ENCODE results near the gene PKNOX2.

The PKNOX2 gene

GRCh38 chr11:125290263-125290662 is 125.7 kb downstream of the PKNOX2 start:
- Histone ChIP-seq H3K4me3 (ENCODE audit: low read length) (no peak overlapping the region), H3K36me3 (ENCODE audit: insufficient read depth, low read length) (no peaks in the 10 kb centered on the region), H3K9ac (ENCODE audit: low read depth, low read length) (no peak overlapping the region), H3K9me3 (ENCODE audit: insufficient read depth, low read depth, low read length) (no peaks in the 10 kb centered on the region), H3K27me3 (ENCODE audit: insufficient read depth, low read length) (no peaks in the 10 kb centered on the region), H3K27ac (ENCODE audit: low read depth, low read length) (no peak overlapping the region), H3K4me1 (ENCODE audit: insufficient read depth, low read length) (peaks cover 13% of the 10 kb centered on the region; the same call in 1 of the 2 replicates)
- 86% methylated on average over 5 of the region's 5 CpGs for WGBS

- Histone ChIP-seq H3K9me3 (ENCODE audit: insufficient read depth, low read depth, low read length) (no peaks in the 10 kb centered on the region), H3K9ac (ENCODE audit: low read depth, low read length) (no peak overlapping the region), H3K4me1 (ENCODE audit: insufficient read depth, low read length) (peaks cover 10% of the 10 kb centered on the region; the same call in 1 of the 2 replicates), H3K27me3 (ENCODE audit: insufficient read depth, low read length) (no peaks in the 10 kb centered on the region), H3K36me3 (ENCODE audit: insufficient read depth, low read length) (no peaks in the 10 kb centered on the region), H3K27ac (ENCODE audit: low read depth, low read length) (no peak overlapping the region), H3K4me3 (ENCODE audit: low read length) (no peak overlapping the region)
- 94% methylated on average over 6 of the region's 6 CpGs for WGBS
Observed at GRCh38 chr11:125292100-125292499, 127.5 kb downstream of the PKNOX2 start.

DNA sequence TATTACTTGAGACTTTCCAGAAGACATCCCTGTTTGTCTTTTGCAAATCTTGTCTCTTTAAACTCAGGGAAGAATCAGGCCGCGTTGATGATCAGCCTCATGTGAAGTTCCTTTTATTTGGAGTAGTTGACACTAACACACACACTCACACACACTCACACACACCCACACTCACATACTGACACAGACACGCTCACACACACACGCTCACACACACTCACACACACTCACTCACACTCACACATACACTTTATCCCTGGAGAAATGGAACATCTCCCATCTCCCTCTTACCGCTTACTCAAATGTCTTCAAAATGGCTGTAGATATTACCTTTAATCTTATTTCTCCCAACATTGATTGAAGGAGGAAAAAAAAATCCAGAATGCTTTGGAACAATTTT is 129.0 kb downstream of the PKNOX2 start:
- no peak overlapping the region for H3K9ac ChIP-seq (ENCODE audit: low read depth, low read length)
- H3K4me3 ChIP-seq (ENCODE audit: low read length) = no peak overlapping the region
- H3K27me3 ChIP-seq (ENCODE audit: insufficient read depth, low read length) = no peaks in the 10 kb centered on the region
- H3K36me3 ChIP-seq (ENCODE audit: insufficient read depth, low read length) = no peaks in the 10 kb centered on the region
- no peak overlapping the region for H3K27ac ChIP-seq (ENCODE audit: low read depth, low read length)
- WGBS = 90% methylated on average over 5 of the region's 5 CpGs
- H3K9me3 ChIP-seq (ENCODE audit: insufficient read depth, low read depth, low read length) = no peaks in the 10 kb centered on the region
- H3K4me1 ChIP-seq (ENCODE audit: insufficient read depth, low read length) = no peaks in the 10 kb centered on the region

DNA sequence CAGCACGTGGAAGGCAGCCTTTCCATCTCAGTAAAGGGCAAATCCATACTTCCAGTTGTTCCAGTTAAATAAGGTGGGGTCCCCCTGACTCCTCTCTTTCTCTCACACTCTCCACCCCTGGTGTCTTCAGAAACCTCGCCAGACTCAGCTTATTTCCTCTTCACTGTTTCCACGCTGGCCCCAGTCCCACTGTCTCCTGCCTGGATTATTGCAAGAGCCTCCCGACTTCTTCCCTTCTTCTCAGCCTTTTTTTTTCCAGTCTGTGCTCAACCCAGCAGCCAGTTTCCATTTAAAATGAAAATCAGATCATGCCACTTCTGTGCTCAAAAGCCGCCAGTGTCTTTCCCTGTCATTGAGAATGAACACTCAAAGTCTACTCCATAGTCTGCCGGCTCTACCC is 131.4 kb downstream of the PKNOX2 start:
- no peak overlapping the region for H3K4me3 ChIP-seq (ENCODE audit: low read length)
- H3K27ac ChIP-seq (ENCODE audit: low read depth, low read length) = no peak overlapping the region
- H3K4me1 ChIP-seq (ENCODE audit: insufficient read depth, low read length) = no peaks in the 10 kb centered on the region
- no peaks in the 10 kb centered on the region for H3K9me3 ChIP-seq (ENCODE audit: insufficient read depth, low read depth, low read length)
- H3K27me3 ChIP-seq (ENCODE audit: insufficient read depth, low read length) = no peaks in the 10 kb centered on the region
- no peak overlapping the region for H3K9ac ChIP-seq (ENCODE audit: low read depth, low read length)
- no peaks in the 10 kb centered on the region for H3K36me3 ChIP-seq (ENCODE audit: insufficient read depth, low read length)
- WGBS = 92% methylated on average over 6 of the region's 6 CpGs

DNA sequence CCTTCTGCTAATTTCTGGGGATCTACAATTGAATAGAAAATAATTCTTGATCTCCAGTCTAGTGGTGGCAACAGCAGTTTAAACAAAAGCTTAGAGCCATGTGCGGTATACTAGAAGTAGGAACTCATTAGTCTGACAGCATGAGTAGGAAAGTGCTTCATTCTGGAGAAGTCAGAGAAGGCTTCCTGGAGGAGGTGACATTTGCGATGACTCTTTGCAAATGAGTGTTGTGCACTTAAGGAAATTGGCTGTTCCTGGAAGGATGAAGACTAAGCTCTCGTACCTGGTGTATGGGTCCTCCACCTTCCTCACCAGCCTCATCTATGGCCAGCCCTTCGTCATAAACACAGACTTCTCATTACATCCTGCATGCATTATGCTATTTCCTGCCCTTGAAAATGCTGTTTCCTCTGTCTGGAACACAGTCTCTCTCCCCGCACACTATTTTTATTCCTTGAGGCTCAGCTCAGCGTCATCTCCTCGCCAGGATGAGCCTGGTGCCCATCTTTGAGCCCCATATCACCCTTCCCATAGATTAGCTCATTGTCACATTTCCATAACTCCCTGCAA is 132.9 kb downstream of the PKNOX2 start:
- Histone ChIP-seq H3K4me3 (ENCODE audit: low read length) (no peak overlapping the region), H3K9me3 (ENCODE audit: insufficient read depth, low read depth, low read length) (no peaks in the 10 kb centered on the region), H3K9ac (ENCODE audit: low read depth, low read length) (no peak overlapping the region), H3K27ac (ENCODE audit: low read depth, low read length) (no peak overlapping the region), H3K4me1 (ENCODE audit: insufficient read depth, low read length) (no peaks in the 10 kb centered on the region), H3K27me3 (ENCODE audit: insufficient read depth, low read length) (no peaks in the 10 kb centered on the region), H3K36me3 (ENCODE audit: insufficient read depth, low read length) (no peaks in the 10 kb centered on the region)
- 94% methylated on average over 7 of the region's 7 CpGs for WGBS

- H3K9me3 ChIP-seq (ENCODE audit: insufficient read depth, low read depth, low read length) = no peaks in the 10 kb centered on the region
- no peak overlapping the region for H3K9ac ChIP-seq (ENCODE audit: low read depth, low read length)
- H3K27me3 ChIP-seq (ENCODE audit: insufficient read depth, low read length) = no peaks in the 10 kb centered on the region
- H3K4me3 ChIP-seq (ENCODE audit: low read length) = no peak overlapping the region
- 87% methylated on average over 8 of the region's 8 CpGs for WGBS
- H3K4me1 ChIP-seq (ENCODE audit: insufficient read depth, low read length) = no peaks in the 10 kb centered on the region
- H3K27ac ChIP-seq (ENCODE audit: low read depth, low read length) = no peak overlapping the region
- no peaks in the 10 kb centered on the region for H3K36me3 ChIP-seq (ENCODE audit: insufficient read depth, low read length)
Observed at GRCh38 chr11:125299061-125299615, 134.6 kb downstream of the PKNOX2 start.

- Histone ChIP-seq H3K4me1 (ENCODE audit: insufficient read depth, low read length) (no peaks in the 10 kb centered on the region), H3K9ac (ENCODE audit: low read depth, low read length) (no peak overlapping the region), H3K36me3 (ENCODE audit: insufficient read depth, low read length) (no peaks in the 10 kb centered on the region), H3K27ac (ENCODE audit: low read depth, low read length) (no peak overlapping the region), H3K4me3 (ENCODE audit: low read length) (no peak overlapping the region), H3K27me3 (ENCODE audit: insufficient read depth, low read length) (no peaks in the 10 kb centered on the region), H3K9me3 (ENCODE audit: insufficient read depth, low read depth, low read length) (no peaks in the 10 kb centered on the region)
- 90% methylated on average over 9 of the region's 9 CpGs for WGBS
Observed at GRCh38 chr11:125299821-125300220, 135.3 kb downstream of the PKNOX2 start.

- Histone ChIP-seq H3K4me3 (ENCODE audit: low read length) (no peak overlapping the region), H3K36me3 (ENCODE audit: insufficient read depth, low read length) (no peaks in the 10 kb centered on the region), H3K4me1 (ENCODE audit: insufficient read depth, low read length) (no peaks in the 10 kb centered on the region), H3K9me3 (ENCODE audit: insufficient read depth, low read depth, low read length) (no peaks in the 10 kb centered on the region), H3K27me3 (ENCODE audit: insufficient read depth, low read length) (no peaks in the 10 kb centered on the region), H3K9ac (ENCODE audit: low read depth, low read length) (no peak overlapping the region), H3K27ac (ENCODE audit: low read depth, low read length) (no peak overlapping the region)
- 91% methylated on average over 3 of the region's 3 CpGs for WGBS
Observed at GRCh38 chr11:125300791-125301218, 136.3 kb downstream of the PKNOX2 start.

DNA sequence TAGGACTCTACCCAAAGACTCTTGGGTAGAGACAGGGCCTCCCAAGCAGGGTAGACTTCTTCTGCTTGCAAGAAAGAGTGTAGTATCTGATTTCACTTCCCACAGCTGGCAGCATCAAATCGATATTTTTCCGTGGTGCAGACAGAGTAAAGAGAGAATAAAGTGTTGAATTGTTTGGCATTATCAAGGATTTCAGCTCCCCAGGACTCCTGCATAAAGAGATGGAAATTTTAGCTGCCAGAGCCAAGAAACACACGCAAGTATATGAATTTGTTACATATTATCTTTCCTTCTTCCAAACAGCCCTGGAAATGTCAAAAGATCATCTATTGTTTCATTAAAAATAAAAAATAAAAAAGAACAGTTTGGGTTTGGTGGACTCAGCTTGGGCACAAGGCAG is 136.8 kb downstream of the PKNOX2 start:
- H3K27me3 ChIP-seq (ENCODE audit: insufficient read depth, low read length) = no peaks in the 10 kb centered on the region
- 93% methylated on average over 3 of the region's 3 CpGs for WGBS
- H3K27ac ChIP-seq (ENCODE audit: low read depth, low read length) = no peak overlapping the region
- H3K9me3 ChIP-seq (ENCODE audit: insufficient read depth, low read depth, low read length) = no peaks in the 10 kb centered on the region
- no peak overlapping the region for H3K4me3 ChIP-seq (ENCODE audit: low read length)
- H3K9ac ChIP-seq (ENCODE audit: low read depth, low read length) = no peak overlapping the region
- no peaks in the 10 kb centered on the region for H3K36me3 ChIP-seq (ENCODE audit: insufficient read depth, low read length)
- no peaks in the 10 kb centered on the region for H3K4me1 ChIP-seq (ENCODE audit: insufficient read depth, low read length)

GRCh38 chr11:125303186-125303585 is 138.6 kb downstream of the PKNOX2 start:
- H3K27me3 ChIP-seq (ENCODE audit: insufficient read depth, low read length) = no peaks in the 10 kb centered on the region
- H3K4me3 ChIP-seq (ENCODE audit: low read length) = no peak overlapping the region
- WGBS = 86% methylated on average over 5 of the region's 5 CpGs
- no peak overlapping the region for H3K9ac ChIP-seq (ENCODE audit: low read depth, low read length)
- no peaks in the 10 kb centered on the region for H3K4me1 ChIP-seq (ENCODE audit: insufficient read depth, low read length)
- no peaks in the 10 kb centered on the region for H3K36me3 ChIP-seq (ENCODE audit: insufficient read depth, low read length)
- H3K27ac ChIP-seq (ENCODE audit: low read depth, low read length) = no peak overlapping the region
- H3K9me3 ChIP-seq (ENCODE audit: insufficient read depth, low read depth, low read length) = no peaks in the 10 kb centered on the region

- no peak overlapping the region for H3K27ac ChIP-seq (ENCODE audit: low read depth, low read length)
- no peak overlapping the region for H3K4me3 ChIP-seq (ENCODE audit: low read length)
- H3K27me3 ChIP-seq (ENCODE audit: insufficient read depth, low read length) = no peaks in the 10 kb centered on the region
- no peaks in the 10 kb centered on the region for H3K36me3 ChIP-seq (ENCODE audit: insufficient read depth, low read length)
- H3K9ac ChIP-seq (ENCODE audit: low read depth, low read length) = no peak overlapping the region
- H3K4me1 ChIP-seq (ENCODE audit: insufficient read depth, low read length) = no peaks in the 10 kb centered on the region
- H3K9me3 ChIP-seq (ENCODE audit: insufficient read depth, low read depth, low read length) = no peaks in the 10 kb centered on the region
- WGBS = 90% methylated on average over 4 of the region's 5 CpGs
Observed at GRCh38 chr11:125303694-125304093, 139.1 kb downstream of the PKNOX2 start.

DNA sequence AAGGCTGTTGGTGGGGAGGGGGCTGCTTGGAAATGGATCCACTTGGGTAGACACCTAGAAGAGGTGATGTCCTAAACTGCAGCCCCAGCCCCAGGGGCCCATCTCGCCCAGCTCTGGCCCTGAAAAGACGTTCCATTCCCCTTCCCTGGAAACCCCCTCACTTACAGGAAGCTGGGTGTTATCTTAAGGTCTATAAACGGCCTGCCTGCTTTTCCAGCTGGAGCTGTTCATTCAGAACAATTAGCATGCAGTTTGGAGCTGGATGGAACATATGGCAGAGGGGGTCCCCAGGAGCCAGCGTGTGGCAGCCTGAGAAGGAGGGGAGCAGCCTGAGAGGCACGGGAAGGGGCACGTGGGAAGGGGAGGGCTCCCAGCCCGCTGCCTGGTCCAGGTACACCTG is 139.6 kb downstream of the PKNOX2 start:
- no peak overlapping the region for H3K27ac ChIP-seq (ENCODE audit: low read depth, low read length)
- H3K36me3 ChIP-seq (ENCODE audit: insufficient read depth, low read length) = no peaks in the 10 kb centered on the region
- 85% methylated on average over 7 of the region's 7 CpGs for WGBS
- H3K4me3 ChIP-seq (ENCODE audit: low read length) = no peak overlapping the region
- no peaks in the 10 kb centered on the region for H3K27me3 ChIP-seq (ENCODE audit: insufficient read depth, low read length)
- no peak overlapping the region for H3K9ac ChIP-seq (ENCODE audit: low read depth, low read length)
- no peaks in the 10 kb centered on the region for H3K4me1 ChIP-seq (ENCODE audit: insufficient read depth, low read length)
- H3K9me3 ChIP-seq (ENCODE audit: insufficient read depth, low read depth, low read length) = no peaks in the 10 kb centered on the region
